ENCODE data around the gene TSPAN14. TPM values are rescaled to one million over a fixed set of nuclear protein-coding genes. Genes with fewer than 3 reads are reported as not detected.
"Not testable (repeated sequence)": the region's sequence is repeated elsewhere in the genome, so short reads cannot be mapped to it uniquely, and the experiment has no call there.

TSPAN14 gene
- total and polyA plus RNA-seq, 9 donors, result 15.8 to 59.5 (median 45.3) TPM

- H3K27ac ChIP-seq (ENCODE audit: low read length), result peak overlapping the region; percentile 13
- H3K4me3 ChIP-seq (ENCODE audit: low read length), result no peak overlapping the region
- no peaks in the 10 kb centered on the region for H3K27me3 ChIP-seq (ENCODE audit: control insufficient read depth, insufficient read depth, low read length)
- WGBS (ENCODE audit: insufficient coverage), result 69% methylated on average over 3 of the region's 3 CpGs
- DNase-seq, result no peak
- peaks cover 8% of the 10 kb centered on the region for H3K9me3 ChIP-seq (replicated peaks; ENCODE audit: control insufficient read depth, low read depth, low read length)
- H3K4me1 ChIP-seq (ENCODE audit: control insufficient read depth, insufficient read depth, low read length), result peaks cover 31% of the 10 kb centered on the region
- peaks cover 18% of the 10 kb centered on the region for H3K36me3 ChIP-seq (ENCODE audit: control insufficient read depth, insufficient read depth, low read length)
Measured at GRCh38 chr10:80474941-80475340, 20.8 kb downstream of the TSPAN14 start.

GRCh38 chr10:80475641-80476040 lies 21.5 kb downstream of the TSPAN14 start:
- not testable (repeated sequence) for H3K4me3 ChIP-seq (ENCODE audit: low read length); DNase-seq; H3K27me3 ChIP-seq (ENCODE audit: control insufficient read depth, insufficient read depth, low read length); H3K9me3 ChIP-seq (replicated peaks; ENCODE audit: control insufficient read depth, low read depth, low read length); H3K27ac ChIP-seq (ENCODE audit: low read length)
- H3K4me1 ChIP-seq (ENCODE audit: control insufficient read depth, insufficient read depth, low read length), result peaks cover 29% of the 10 kb centered on the region
- WGBS (ENCODE audit: insufficient coverage), result no CpG with 5 or more reads among the region's 7 CpGs
- H3K36me3 ChIP-seq (ENCODE audit: control insufficient read depth, insufficient read depth, low read length), result peaks cover 12% of the 10 kb centered on the region

- Histone ChIP-seq H3K4me1 (ENCODE audit: control insufficient read depth, insufficient read depth, low read length) (peaks cover 26% of the 10 kb centered on the region), H3K27ac (ENCODE audit: low read length) (no peak overlapping the region)
- DNase-seq, result peak; percentile 72
Measured at GRCh38 chr10:80476685-80477084, 22.6 kb downstream of the TSPAN14 start.

GRCh38 chr10:80477813-80478212 lies 23.7 kb downstream of the TSPAN14 start:
- H3K27ac ChIP-seq (ENCODE audit: low read length), result no peak overlapping the region
- DNase-seq, result no peak
- H3K36me3 ChIP-seq (ENCODE audit: control insufficient read depth, insufficient read depth, low read length), result peaks cover 3% of the 10 kb centered on the region
- H3K9me3 ChIP-seq (replicated peaks; ENCODE audit: control insufficient read depth, low read depth, low read length), result peaks cover 8% of the 10 kb centered on the region
- no peaks in the 10 kb centered on the region for H3K27me3 ChIP-seq (ENCODE audit: control insufficient read depth, insufficient read depth, low read length)
- peaks cover 24% of the 10 kb centered on the region for H3K4me1 ChIP-seq (ENCODE audit: control insufficient read depth, insufficient read depth, low read length)
- 100% methylated on average over 1 of the region's 2 CpGs for WGBS (ENCODE audit: insufficient coverage)
- no peak overlapping the region for H3K4me3 ChIP-seq (ENCODE audit: low read length)

More at GRCh38 chr10:80476685-80477084, 22.6 kb downstream of the TSPAN14 start:
- no peaks in the 10 kb centered on the region for H3K27me3 ChIP-seq (ENCODE audit: control insufficient read depth, insufficient read depth, low read length)
- WGBS (ENCODE audit: insufficient coverage), result 90% methylated on average over 1 of the region's 1 CpG
- H3K9me3 ChIP-seq (replicated peaks; ENCODE audit: control insufficient read depth, low read depth, low read length), result peaks cover 8% of the 10 kb centered on the region
- peaks cover 3% of the 10 kb centered on the region for H3K36me3 ChIP-seq (ENCODE audit: control insufficient read depth, insufficient read depth, low read length)
- H3K4me3 ChIP-seq (ENCODE audit: low read length), result no peak overlapping the region

GRCh38 chr10:80480373-80480772 lies 26.3 kb downstream of the TSPAN14 start:
- not testable (repeated sequence) for H3K9me3 ChIP-seq (replicated peaks; ENCODE audit: control insufficient read depth, low read depth, low read length); H3K4me1 ChIP-seq (ENCODE audit: control insufficient read depth, insufficient read depth, low read length)
- no CpG with 5 or more reads among the region's 6 CpGs for WGBS (ENCODE audit: insufficient coverage)

GRCh38 chr10:80480852-80481251 lies 26.7 kb downstream of the TSPAN14 start:
- Histone ChIP-seq H3K27ac (ENCODE audit: low read length) (no peak overlapping the region), H3K4me1 (ENCODE audit: control insufficient read depth, insufficient read depth, low read length) (peaks cover 7% of the 10 kb centered on the region), H3K27me3 (ENCODE audit: control insufficient read depth, insufficient read depth, low read length) (no peaks in the 10 kb centered on the region), H3K4me3 (ENCODE audit: low read length) (no peak overlapping the region), H3K9me3 (replicated peaks; ENCODE audit: control insufficient read depth, low read depth, low read length) (peaks cover 8% of the 10 kb centered on the region), H3K36me3 (ENCODE audit: control insufficient read depth, insufficient read depth, low read length) (peaks cover 4% of the 10 kb centered on the region)
- no peak for DNase-seq
- WGBS (ENCODE audit: insufficient coverage), result 73% methylated on average over 4 of the region's 5 CpGs

More at GRCh38 chr10:80480373-80480772, 26.3 kb downstream of the TSPAN14 start:
- H3K27ac ChIP-seq (ENCODE audit: low read length); H3K27me3 ChIP-seq (ENCODE audit: control insufficient read depth, insufficient read depth, low read length); H3K36me3 ChIP-seq (ENCODE audit: control insufficient read depth, insufficient read depth, low read length); DNase-seq; H3K4me3 ChIP-seq (ENCODE audit: low read length): not testable (repeated sequence)

- WGBS (ENCODE audit: insufficient coverage), result 60% methylated on average over 1 of the region's 6 CpGs
- Histone ChIP-seq H3K36me3 (ENCODE audit: control insufficient read depth, insufficient read depth, low read length) (peaks cover 8% of the 10 kb centered on the region), H3K27me3 (ENCODE audit: control insufficient read depth, insufficient read depth, low read length) (no peaks in the 10 kb centered on the region), H3K4me3 (ENCODE audit: low read length) (no peak overlapping the region), H3K9me3 (replicated peaks; ENCODE audit: control insufficient read depth, low read depth, low read length) (no peaks in the 10 kb centered on the region), H3K27ac (ENCODE audit: low read length) (no peak overlapping the region), H3K4me1 (ENCODE audit: control insufficient read depth, insufficient read depth, low read length) (peaks cover 30% of the 10 kb centered on the region)
- DNase-seq, result no peak
Measured at GRCh38 chr10:80484243-80484642, 30.1 kb downstream of the TSPAN14 start.

GRCh38 chr10:80484676-80485075 lies 30.6 kb downstream of the TSPAN14 start:
- Histone ChIP-seq H3K27ac (ENCODE audit: low read length) (no peak overlapping the region), H3K4me1 (ENCODE audit: control insufficient read depth, insufficient read depth, low read length) (peaks cover 30% of the 10 kb centered on the region), H3K36me3 (ENCODE audit: control insufficient read depth, insufficient read depth, low read length) (peaks cover 12% of the 10 kb centered on the region), H3K27me3 (ENCODE audit: control insufficient read depth, insufficient read depth, low read length) (no peaks in the 10 kb centered on the region), H3K4me3 (ENCODE audit: low read length) (no peak overlapping the region), H3K9me3 (replicated peaks; ENCODE audit: control insufficient read depth, low read depth, low read length) (no peaks in the 10 kb centered on the region)
- DNase-seq, result no peak

GRCh38 chr10:80485076-80485945 lies 31.2 kb downstream of the TSPAN14 start:
- H3K27me3 ChIP-seq (ENCODE audit: control insufficient read depth, insufficient read depth, low read length), result no peaks in the 10 kb centered on the region
- WGBS (ENCODE audit: insufficient coverage), result no CpG with 5 or more reads among the region's 10 CpGs
- DNase-seq, result no peak
- H3K4me3 ChIP-seq (ENCODE audit: low read length), result no peak overlapping the region
- no peaks in the 10 kb centered on the region for H3K9me3 ChIP-seq (replicated peaks; ENCODE audit: control insufficient read depth, low read depth, low read length)
- H3K4me1 ChIP-seq (ENCODE audit: control insufficient read depth, insufficient read depth, low read length), result peaks cover 30% of the 10 kb centered on the region
- no peak overlapping the region for H3K27ac ChIP-seq (ENCODE audit: low read length)
- H3K36me3 ChIP-seq (ENCODE audit: control insufficient read depth, insufficient read depth, low read length), result peaks cover 19% of the 10 kb centered on the region

GRCh38 chr10:80485946-80486764 lies 32.0 kb downstream of the TSPAN14 start:
- Histone ChIP-seq H3K4me1 (ENCODE audit: control insufficient read depth, insufficient read depth, low read length) (peaks cover 30% of the 10 kb centered on the region), H3K4me3 (ENCODE audit: low read length) (no peak overlapping the region), H3K27me3 (ENCODE audit: control insufficient read depth, insufficient read depth, low read length) (no peaks in the 10 kb centered on the region), H3K27ac (ENCODE audit: low read length) (no peak overlapping the region), H3K9me3 (replicated peaks; ENCODE audit: control insufficient read depth, low read depth, low read length) (no peaks in the 10 kb centered on the region), H3K36me3 (ENCODE audit: control insufficient read depth, insufficient read depth, low read length) (peaks cover 27% of the 10 kb centered on the region)
- DNase-seq, result no peak
- 77% methylated on average over 10 of the region's 17 CpGs for WGBS (ENCODE audit: insufficient coverage)

Measured in muscle of leg (tissue), 11 donors.